GM21367 (cell line): ENCODE measurements around the gene MAD2L1BP.

ENCODE experiments used
- ATAC-seq: cut with Tn5 transposase; IDR thresholded peaks from one replicate; pipeline ENCODE4 v1.9.1; 2021; ENCODE audit not compliant: unreplicated experiment

Gene MAD2L1BP

DNA sequence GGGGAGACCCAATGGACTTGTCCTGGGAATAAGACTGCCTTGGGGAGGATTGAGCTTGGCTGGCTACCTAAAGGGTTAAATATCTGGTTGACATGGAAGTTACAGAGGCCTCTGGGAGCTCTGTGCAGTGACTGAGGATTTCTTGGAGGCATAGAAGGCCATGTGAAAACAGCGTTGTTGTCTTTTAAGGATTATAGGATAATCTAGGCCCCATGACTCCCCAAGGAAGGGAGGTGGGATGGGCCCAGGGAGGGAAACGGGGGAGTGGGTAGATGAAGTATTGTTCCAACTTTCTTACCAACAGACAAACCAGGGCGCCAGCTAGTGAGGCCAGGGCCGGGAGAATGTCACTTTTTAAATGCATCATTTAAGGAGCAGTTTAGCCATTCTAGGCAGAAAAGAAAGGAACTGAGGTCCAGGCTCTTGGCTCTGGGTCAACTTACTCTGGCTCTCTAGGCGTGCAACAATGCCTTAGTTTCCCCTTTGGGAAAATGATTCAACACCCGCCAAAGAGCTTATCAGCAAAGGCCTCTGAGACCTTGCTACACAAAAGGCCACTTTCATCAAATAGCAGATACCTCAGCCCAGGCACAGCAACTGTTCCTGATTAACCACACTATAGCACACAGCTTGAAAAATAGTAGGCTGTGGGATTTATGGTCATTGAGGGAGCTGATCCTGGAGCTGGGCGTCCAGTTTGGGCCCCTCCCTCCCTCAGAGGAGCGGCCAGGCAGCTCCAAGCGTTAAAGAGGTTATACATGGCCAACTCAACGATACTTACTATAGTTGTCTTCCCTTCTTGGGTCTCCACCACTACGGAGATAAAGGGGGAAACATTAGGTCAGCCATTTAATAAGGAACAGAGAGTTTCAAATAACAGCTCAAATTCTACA lies 44.9 kb downstream of the MAD2L1BP start:
- ATAC-seq = no peak

DNA sequence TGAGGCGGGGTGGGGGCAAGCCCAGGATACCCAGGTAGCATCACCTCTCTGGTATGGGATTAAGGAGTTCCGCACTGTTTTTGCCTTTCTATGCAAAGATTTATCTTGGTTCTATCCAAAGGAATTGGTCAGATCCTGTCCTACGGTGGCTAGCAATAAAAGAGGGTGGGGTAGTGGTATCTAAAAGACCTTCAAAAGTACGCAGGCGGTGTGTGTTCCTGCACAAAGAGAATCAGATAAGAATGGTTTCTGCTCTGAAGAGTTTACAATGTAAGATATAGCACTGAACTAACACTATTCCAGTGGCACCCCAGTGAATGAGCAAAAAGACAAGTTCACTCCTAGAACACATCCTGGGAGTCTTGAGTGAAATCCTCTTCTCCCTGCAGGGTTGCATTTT lies 45.7 kb downstream of the MAD2L1BP start:
- ATAC-seq = no peak

DNA sequence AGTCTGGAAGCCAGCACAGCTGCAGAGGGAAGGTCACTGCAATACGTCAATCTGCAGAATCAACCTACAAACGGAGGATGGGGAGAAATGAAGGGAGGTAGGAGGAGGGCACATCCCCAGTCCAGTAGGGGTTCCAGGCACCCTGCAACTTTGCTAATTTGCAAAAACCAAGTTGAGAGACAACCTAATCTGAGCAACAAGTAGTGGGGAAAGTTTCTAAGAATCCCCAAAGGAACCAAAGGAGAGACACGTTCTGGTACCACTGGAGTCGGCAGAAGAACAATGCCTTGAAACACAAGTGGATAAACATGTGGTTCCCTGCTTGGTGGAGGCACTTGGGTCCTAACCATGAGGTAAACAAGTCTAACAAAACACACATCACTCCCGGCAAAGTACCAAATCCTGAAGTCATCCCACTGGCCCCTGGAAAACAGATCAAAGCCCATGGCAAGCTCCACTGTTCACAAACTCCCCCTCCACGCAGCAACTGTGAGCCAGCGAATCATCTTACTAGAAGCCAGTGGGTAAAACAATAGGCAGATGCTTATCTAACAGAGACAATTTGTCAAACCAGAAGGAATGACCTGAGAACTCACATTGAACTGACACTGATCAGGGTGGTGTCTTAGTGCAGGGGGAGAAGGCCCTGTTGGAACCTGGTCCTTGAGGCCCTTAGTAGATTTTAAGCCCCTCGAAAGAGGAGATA lies 47.2 kb downstream of the MAD2L1BP start:
- ATAC-seq = no peak

DNA sequence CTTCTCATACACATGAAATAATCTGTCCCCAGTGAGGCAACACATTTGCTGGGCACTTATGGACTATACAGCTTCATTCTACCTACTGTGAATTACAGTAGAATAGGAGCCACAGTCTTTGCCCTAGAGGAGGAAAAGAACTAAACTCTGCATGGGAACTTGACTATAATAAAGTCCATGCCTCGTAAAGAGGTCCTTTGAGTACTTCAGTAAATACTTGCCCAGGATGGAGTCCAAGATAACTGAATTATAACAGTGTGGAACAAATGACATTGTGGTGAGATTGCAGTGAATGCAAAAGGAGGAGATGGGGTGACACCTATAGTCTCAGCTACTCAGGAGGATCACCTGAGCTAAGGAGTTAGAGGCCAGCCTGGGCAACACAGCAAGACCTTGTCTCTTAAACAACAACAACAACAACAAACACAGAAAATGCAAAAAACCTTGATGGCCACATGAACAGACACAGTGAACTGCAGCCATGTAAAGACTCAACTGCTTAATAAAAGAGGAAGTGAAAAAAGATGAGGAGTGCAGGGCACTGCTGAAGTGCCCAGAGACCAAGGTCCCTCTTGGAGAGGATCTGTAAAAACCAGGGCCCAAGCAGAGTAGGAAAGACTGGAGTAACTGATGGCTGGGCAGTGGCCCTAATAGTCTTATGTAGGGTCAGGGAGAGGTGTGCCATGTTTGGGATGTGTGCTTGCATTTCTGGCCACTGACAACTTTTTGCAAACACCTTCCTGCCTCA lies 48.2 kb downstream of the MAD2L1BP start:
- ATAC-seq = peak; percentile 59

DNA sequence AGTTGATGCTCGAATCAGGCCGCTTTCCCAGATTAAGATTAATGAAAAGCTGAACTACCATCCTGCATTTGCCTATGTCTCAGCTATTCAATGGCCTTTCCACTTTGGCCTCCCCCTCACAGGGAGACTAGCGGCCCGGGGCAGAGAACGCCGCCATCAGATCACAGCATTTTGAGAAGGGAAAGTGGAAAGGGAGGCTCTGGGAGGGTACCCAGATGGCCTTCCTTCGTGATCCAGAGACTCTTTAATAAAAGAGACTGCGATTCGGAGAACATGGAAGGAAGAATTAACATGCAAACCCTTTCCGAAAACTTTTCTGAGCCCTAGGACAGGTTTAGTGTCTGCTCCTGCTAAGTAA lies 51.4 kb downstream of the MAD2L1BP start:
- no peak for ATAC-seq

DNA sequence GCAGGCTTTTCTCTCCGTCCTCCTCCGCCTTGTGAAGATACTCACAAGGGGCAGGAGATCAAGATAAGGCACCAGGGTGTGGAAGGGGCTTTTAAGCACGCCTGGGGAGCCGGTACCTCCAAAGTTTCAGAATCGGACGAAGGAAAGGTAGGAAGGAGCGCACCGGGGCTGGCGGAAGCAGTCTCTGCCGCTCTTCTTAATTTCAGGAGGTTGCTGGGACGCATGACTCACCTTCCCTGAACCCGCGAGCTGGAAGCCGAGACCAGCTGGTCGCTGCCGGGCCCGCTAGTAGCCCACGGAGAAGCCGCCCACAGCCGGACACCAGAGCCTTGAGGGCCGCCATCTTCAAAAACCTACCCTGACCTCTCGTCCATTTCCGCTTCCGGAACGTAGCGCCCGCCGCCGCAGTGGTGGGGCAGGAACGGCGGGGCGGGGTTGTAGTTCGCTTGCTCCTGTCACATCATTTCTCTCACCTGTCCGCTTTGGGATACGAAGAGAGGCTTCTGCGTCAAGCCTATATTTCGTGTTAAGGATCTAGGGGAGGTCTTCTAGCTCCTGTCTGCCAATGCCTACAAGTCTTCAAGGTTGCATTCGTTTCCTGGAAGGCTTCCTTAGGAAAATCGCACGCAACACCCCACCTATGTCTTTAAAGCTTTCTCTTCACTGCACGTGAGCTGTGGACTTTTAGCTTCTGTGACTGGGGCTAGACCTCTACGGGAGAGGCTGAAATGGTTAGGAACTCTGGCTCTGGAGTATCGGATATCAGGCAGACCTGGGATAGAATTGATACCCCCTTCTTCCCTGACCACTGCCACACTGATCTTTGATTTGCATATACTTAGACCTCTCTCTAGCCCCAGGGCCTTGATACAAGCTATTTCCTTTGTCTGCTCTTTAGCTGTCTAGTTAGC lies 52.1 kb downstream of the MAD2L1BP start, which contains the start of gene MRPS18A:
MRPS18A (minus strand) TSS at position 355 of the 911 bp plus-strand sequence; CDS start at position 343, 12 bp downstream.
- ATAC-seq = peak; percentile 69

DNA sequence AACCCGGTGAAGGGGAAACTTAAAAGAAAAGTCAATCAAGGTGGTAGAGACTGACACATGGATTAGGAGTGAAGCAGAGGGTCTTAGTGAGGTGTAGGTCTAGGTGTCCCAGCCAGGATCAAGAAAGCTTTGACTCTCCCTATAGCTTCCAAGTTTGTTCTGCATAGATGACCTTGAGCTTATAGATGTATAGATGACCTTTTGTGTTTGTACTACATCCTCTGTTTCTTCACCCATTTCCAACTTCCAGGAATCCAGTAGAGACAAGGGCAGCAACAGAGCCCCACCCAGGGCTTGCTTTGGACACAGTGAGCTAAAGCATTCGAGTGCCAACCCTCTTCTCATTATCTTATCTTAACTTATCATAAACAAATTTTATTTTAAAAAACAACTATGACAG lies 53.8 kb downstream of the MAD2L1BP start:
- no peak for ATAC-seq
